ENCODE data around the gene FAF2.

The FAF2 gene

DNA sequence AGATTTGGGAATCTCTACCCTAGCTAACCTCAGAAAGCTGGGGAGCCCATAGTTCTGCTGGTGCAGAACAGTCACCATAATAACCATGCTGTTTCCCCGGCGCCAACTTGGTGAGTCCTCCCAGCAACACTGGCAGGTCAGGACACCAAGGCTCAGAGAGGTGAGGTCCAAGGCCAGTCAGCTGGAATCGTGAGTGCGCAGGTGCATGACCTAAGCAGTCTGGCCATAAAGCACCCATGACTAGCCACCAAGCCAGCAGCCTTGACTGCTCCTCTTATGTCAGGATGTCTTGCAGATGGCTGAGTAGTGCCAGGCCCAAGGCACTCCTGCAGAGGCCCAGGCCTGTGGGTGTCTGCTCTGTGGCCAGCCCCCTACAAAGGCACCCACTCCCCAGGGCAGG lies 86.5 kb downstream of the FAF2 start:
- Histone ChIP-seq H3K27ac (ENCODE audit: low read depth, low read length) (peak overlapping the region; percentile 95), H3K9ac (ENCODE audit: low read depth in 1 of 2, low read length in 2 of 2) (peak overlapping the region; percentile 91 to 93), H3K4me1 (ENCODE audit: control insufficient read depth in 1 of 2, insufficient read depth in 2 of 2, low read length in 2 of 2) (peaks cover 43 to 55% of the 10 kb centered on the region in 2 donors), H3K36me3 (ENCODE audit: control insufficient read depth in 1 of 2, insufficient read depth in 2 of 2, low read length in 2 of 2) (peaks cover 12 to 18% of the 10 kb centered on the region in 2 donors), H3K9me3 (ENCODE audit: control insufficient read depth in 1 of 2, low read length in 2 of 2) (no peaks in the 10 kb centered on the region), H3K4me3 (ENCODE audit: low read depth in 1 of 2, low read length in 2 of 2) (peak overlapping the region; percentile 95 to 97), H3K27me3 (ENCODE audit: control insufficient read depth in 1 of 2, insufficient read depth in 2 of 2, low read length in 2 of 2) (no peaks in the 10 kb centered on the region)

DNA sequence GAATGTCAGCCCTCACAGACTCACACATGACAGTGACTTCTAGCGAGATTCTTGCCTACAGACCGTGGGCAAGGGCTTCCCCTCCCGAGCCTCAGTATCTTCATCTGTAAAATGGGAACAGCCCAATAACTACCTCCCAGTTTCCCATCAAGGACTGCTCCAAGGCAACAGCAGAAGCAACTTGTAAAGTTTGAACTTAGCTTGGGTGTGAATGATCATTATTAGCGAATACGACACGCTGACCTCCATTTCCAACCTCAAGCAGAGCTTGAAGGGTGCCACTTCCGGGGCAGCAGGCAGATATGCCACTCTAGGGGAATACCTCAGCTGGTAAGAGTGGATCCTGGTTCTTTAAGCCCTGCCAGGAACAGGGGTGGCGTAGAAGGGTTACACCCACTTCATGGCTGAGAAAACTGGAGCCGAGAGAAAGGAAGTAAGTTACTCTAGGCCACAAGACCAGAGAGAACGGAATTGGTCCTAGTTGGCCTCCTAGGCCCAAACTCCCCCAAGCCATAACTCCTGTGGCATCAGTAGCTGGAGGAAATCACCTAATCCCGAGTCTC lies 87.0 kb downstream of the FAF2 start:
- Histone ChIP-seq H3K4me1 (ENCODE audit: control insufficient read depth in 1 of 2, insufficient read depth in 2 of 2, low read length in 2 of 2) (peaks cover 43 to 53% of the 10 kb centered on the region in 2 donors), H3K27me3 (ENCODE audit: control insufficient read depth in 1 of 2, insufficient read depth in 2 of 2, low read length in 2 of 2) (no peaks in the 10 kb centered on the region), H3K9ac (ENCODE audit: low read depth in 1 of 2, low read length in 2 of 2) (peak overlapping the region; percentile 91 to 93), H3K27ac (ENCODE audit: low read depth, low read length) (peak overlapping the region; percentile 95), H3K4me3 (ENCODE audit: low read depth in 1 of 2, low read length in 2 of 2) (peak overlapping the region; percentile 95 to 97), H3K36me3 (ENCODE audit: control insufficient read depth in 1 of 2, insufficient read depth in 2 of 2, low read length in 2 of 2) (peaks cover 10 to 16% of the 10 kb centered on the region in 2 donors), H3K9me3 (ENCODE audit: control insufficient read depth in 1 of 2, low read length in 2 of 2) (no peaks in the 10 kb centered on the region)

- no peaks in the 10 kb centered on the region for H3K27me3 ChIP-seq (ENCODE audit: control insufficient read depth in 1 of 2, insufficient read depth in 2 of 2, low read length in 2 of 2)
- H3K4me1 ChIP-seq (ENCODE audit: control insufficient read depth in 1 of 2, insufficient read depth in 2 of 2, low read length in 2 of 2), result peaks cover 45 to 53% of the 10 kb centered on the region in 2 donors
- H3K9ac ChIP-seq (ENCODE audit: low read depth in 1 of 2, low read length in 2 of 2), result peak overlapping the region; percentile 91 to 93
- H3K4me3 ChIP-seq (ENCODE audit: low read depth in 1 of 2, low read length in 2 of 2), result peak overlapping the region; percentile 95 to 97
- no peaks in the 10 kb centered on the region for H3K9me3 ChIP-seq (ENCODE audit: control insufficient read depth in 1 of 2, low read length in 2 of 2)
- peak overlapping the region; percentile 95 for H3K27ac ChIP-seq (ENCODE audit: low read depth, low read length)
- H3K36me3 ChIP-seq (ENCODE audit: control insufficient read depth in 1 of 2, insufficient read depth in 2 of 2, low read length in 2 of 2), result peaks cover 10 to 13% of the 10 kb centered on the region in 2 donors
Measured at GRCh38 chr5:176535664-176536131, 87.5 kb downstream of the FAF2 start.

DNA sequence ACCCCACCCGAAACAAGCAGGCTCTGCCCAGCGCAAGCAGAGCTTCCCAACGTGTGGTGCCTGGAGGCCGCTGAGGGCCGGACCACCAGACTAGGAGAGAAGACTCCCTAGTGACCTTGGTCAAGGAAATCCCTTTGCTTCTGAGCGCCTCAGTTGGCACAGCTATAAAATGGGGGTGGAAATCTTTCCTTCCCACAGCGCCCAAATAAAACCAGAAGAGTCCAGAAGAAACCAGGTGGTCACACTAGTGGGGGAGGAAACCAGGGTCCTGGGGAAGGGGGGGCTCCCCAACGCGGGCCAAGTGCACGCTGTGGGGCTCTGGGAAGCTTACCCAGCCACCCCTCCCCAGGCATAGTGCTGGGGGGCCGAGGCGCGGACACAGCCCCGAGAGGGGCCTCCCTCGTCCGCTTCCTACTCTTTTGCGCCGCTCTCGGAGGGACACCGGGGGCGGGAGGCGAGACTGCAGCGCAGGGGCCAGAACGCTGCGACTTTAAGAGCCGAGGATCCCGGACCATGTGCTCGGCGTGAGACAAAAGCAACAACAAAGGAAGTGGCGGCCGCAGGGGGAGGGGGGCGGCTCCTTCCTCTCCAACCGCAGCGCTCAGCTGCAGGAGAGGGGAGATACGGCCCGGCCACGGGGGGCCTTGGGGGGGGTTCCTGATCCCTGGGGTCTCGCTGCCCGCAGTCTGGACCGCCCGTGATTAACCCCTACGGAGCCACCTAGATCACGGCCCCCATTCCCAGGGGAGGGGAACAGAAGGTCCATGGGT lies 88.1 kb downstream of the FAF2 start:
- H3K4me1 ChIP-seq (ENCODE audit: control insufficient read depth in 1 of 2, insufficient read depth in 2 of 2, low read length in 2 of 2), result peaks cover 51 to 53% of the 10 kb centered on the region in 2 donors
- no peaks in the 10 kb centered on the region for H3K9me3 ChIP-seq (ENCODE audit: control insufficient read depth in 1 of 2, low read length in 2 of 2)
- peak overlapping the region; percentile 91 to 93 for H3K9ac ChIP-seq (ENCODE audit: low read depth in 1 of 2, low read length in 2 of 2)
- H3K27ac ChIP-seq (ENCODE audit: low read depth, low read length), result peak overlapping the region; percentile 95
- H3K27me3 ChIP-seq (ENCODE audit: control insufficient read depth in 1 of 2, insufficient read depth in 2 of 2, low read length in 2 of 2), result no peaks in the 10 kb centered on the region
- peaks cover 4 to 7% of the 10 kb centered on the region in 2 donors for H3K36me3 ChIP-seq (ENCODE audit: control insufficient read depth in 1 of 2, insufficient read depth in 2 of 2, low read length in 2 of 2)
- H3K4me3 ChIP-seq (ENCODE audit: low read depth in 1 of 2, low read length in 2 of 2), result peak overlapping the region; percentile 95 to 97

GRCh38 chr5:176536902-176537553 lies 88.8 kb downstream of the FAF2 start, which contains the start of gene RNF44:
TSS of gene RNF44 (minus strand) at chr5:176537402. CDS start at chr5:176532472, 4,930 bp downstream.
- H3K4me1 ChIP-seq (ENCODE audit: control insufficient read depth in 1 of 2, insufficient read depth in 2 of 2, low read length in 2 of 2), result peaks cover 55% of the 10 kb centered on the region in 2 donors
- H3K36me3 ChIP-seq (ENCODE audit: control insufficient read depth in 1 of 2, insufficient read depth in 2 of 2, low read length in 2 of 2), result no peaks in the 10 kb centered on the region
- no peaks in the 10 kb centered on the region for H3K27me3 ChIP-seq (ENCODE audit: control insufficient read depth in 1 of 2, insufficient read depth in 2 of 2, low read length in 2 of 2)
- peak within 1 kb of the TSS; percentile 95 to 97 for H3K4me3 ChIP-seq (ENCODE audit: low read depth in 1 of 2, low read length in 2 of 2)
- H3K9me3 ChIP-seq (ENCODE audit: control insufficient read depth in 1 of 2, low read length in 2 of 2), result no peaks in the 10 kb centered on the region
- H3K27ac ChIP-seq (ENCODE audit: low read depth, low read length), result peak within 1 kb of the TSS; percentile 99
- peak within 1 kb of the TSS; percentile 93 to 97 for H3K9ac ChIP-seq (ENCODE audit: low read depth in 1 of 2, low read length in 2 of 2)

- Histone ChIP-seq H3K4me1 (ENCODE audit: control insufficient read depth in 1 of 2, insufficient read depth in 2 of 2, low read length in 2 of 2) (peaks cover 54 to 60% of the 10 kb centered on the region in 2 donors), H3K27ac (ENCODE audit: low read depth, low read length) (peak overlapping the region; percentile 99), H3K9me3 (ENCODE audit: control insufficient read depth in 1 of 2, low read length in 2 of 2) (no peaks in the 10 kb centered on the region), H3K36me3 (ENCODE audit: control insufficient read depth in 1 of 2, insufficient read depth in 2 of 2, low read length in 2 of 2) (no peaks in the 10 kb centered on the region), H3K27me3 (ENCODE audit: control insufficient read depth in 1 of 2, insufficient read depth in 2 of 2, low read length in 2 of 2) (no peaks in the 10 kb centered on the region), H3K9ac (ENCODE audit: low read depth in 1 of 2, low read length in 2 of 2) (peak overlapping the region; percentile 93 to 97), H3K4me3 (ENCODE audit: low read depth in 1 of 2, low read length in 2 of 2) (peak overlapping the region; percentile 95 to 97)
Measured at GRCh38 chr5:176537554-176538229, 89.5 kb downstream of the FAF2 start.

GRCh38 chr5:176538230-176538988 lies 90.2 kb downstream of the FAF2 start:
- Histone ChIP-seq H3K36me3 (ENCODE audit: control insufficient read depth in 1 of 2, insufficient read depth in 2 of 2, low read length in 2 of 2) (no peaks in the 10 kb centered on the region), H3K27me3 (ENCODE audit: control insufficient read depth in 1 of 2, insufficient read depth in 2 of 2, low read length in 2 of 2) (no peaks in the 10 kb centered on the region), H3K4me3 (ENCODE audit: low read depth in 1 of 2, low read length in 2 of 2) (peak overlapping the region; percentile 36 to 66), H3K4me1 (ENCODE audit: control insufficient read depth in 1 of 2, insufficient read depth in 2 of 2, low read length in 2 of 2) (peaks cover 47 to 53% of the 10 kb centered on the region in 2 donors), H3K9ac (ENCODE audit: low read depth in 1 of 2, low read length in 2 of 2) (peak overlapping the region; percentile 29 to 71), H3K9me3 (ENCODE audit: control insufficient read depth in 1 of 2, low read length in 2 of 2) (no peaks in the 10 kb centered on the region), H3K27ac (ENCODE audit: low read depth, low read length) (peak overlapping the region; percentile 79)

DNA sequence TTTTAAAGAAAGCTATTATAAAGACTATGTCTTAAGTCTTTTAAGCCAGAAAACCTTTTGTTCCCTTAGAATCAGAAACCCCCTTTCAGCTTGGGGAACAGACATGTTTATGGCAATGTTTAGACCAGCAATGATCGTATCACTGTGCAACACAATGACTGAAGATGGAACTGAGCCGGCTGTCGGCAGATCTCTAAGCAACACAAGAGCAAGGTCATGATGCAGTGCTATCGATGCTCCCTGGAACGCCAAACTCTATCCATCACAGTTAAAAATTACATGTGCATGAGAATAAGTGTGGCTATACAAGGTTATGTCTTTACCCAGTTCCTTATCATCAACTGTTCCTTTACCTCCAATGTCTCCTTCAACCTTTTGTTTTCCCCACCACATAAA lies 90.8 kb downstream of the FAF2 start:
- no peaks in the 10 kb centered on the region for H3K36me3 ChIP-seq (ENCODE audit: control insufficient read depth in 1 of 2, insufficient read depth in 2 of 2, low read length in 2 of 2)
- H3K4me1 ChIP-seq (ENCODE audit: control insufficient read depth in 1 of 2, insufficient read depth in 2 of 2, low read length in 2 of 2), result peaks cover 41 to 53% of the 10 kb centered on the region in 2 donors
- no peak overlapping the region for H3K9ac ChIP-seq (ENCODE audit: low read depth in 1 of 2, low read length in 2 of 2)
- H3K27me3 ChIP-seq (ENCODE audit: control insufficient read depth in 1 of 2, insufficient read depth in 2 of 2, low read length in 2 of 2), result no peaks in the 10 kb centered on the region
- no peak overlapping the region for H3K27ac ChIP-seq (ENCODE audit: low read depth, low read length)
- no peak overlapping the region for H3K4me3 ChIP-seq (ENCODE audit: low read depth in 1 of 2, low read length in 2 of 2)
- no peaks in the 10 kb centered on the region for H3K9me3 ChIP-seq (ENCODE audit: control insufficient read depth in 1 of 2, low read length in 2 of 2)

DNA sequence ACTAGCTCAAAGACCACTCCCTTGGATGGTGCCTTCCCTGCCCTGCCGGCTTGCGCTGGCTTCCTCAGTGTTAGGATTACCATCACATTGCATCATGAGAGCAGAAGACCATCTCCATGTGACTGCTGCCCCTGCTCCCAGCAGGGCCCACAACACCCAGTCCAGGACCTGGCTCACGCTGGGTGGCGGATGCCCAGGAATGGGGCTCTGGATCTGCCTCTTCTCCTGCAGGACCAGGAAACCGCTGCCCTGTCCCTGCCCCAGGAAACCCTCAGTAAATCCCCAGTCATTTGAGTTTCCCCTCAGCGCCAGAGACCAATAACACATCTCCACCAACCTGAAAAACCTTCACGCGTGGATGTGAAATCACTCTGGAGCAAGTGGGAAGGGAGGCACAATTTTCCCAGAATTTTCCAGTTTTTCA lies 92.3 kb downstream of the FAF2 start:
- no peak overlapping the region for H3K9ac ChIP-seq (ENCODE audit: low read depth in 1 of 2, low read length in 2 of 2)
- no peaks in the 10 kb centered on the region for H3K27me3 ChIP-seq (ENCODE audit: control insufficient read depth in 1 of 2, insufficient read depth in 2 of 2, low read length in 2 of 2)
- H3K9me3 ChIP-seq (ENCODE audit: control insufficient read depth in 1 of 2, low read length in 2 of 2), result no peaks in the 10 kb centered on the region
- H3K27ac ChIP-seq (ENCODE audit: low read depth, low read length), result no peak overlapping the region
- H3K4me3 ChIP-seq (ENCODE audit: low read depth in 1 of 2, low read length in 2 of 2), result no peak overlapping the region
- H3K36me3 ChIP-seq (ENCODE audit: control insufficient read depth in 1 of 2, insufficient read depth in 2 of 2, low read length in 2 of 2), result no peaks in the 10 kb centered on the region
- H3K4me1 ChIP-seq (ENCODE audit: control insufficient read depth in 1 of 2, insufficient read depth in 2 of 2, low read length in 2 of 2), result peaks cover 27 to 48% of the 10 kb centered on the region in 2 donors

All from duodenal mucosa (tissue), 2 donors.